H1 (cell line): ENCODE data around the gene TMEM108.

Experiments used
- CBX8 ChIP-seq: fragments of 300-800, 300-1000 bp; sonication (generic); IDR thresholded peaks from 2 replicates; pipeline ENCODE4 v1.7.1; 2016; ENCODE audit warnings: low read depth, low read length, borderline replicate concordance
- CHD2 ChIP-seq: IDR thresholded peaks from 2 replicates; pipeline ENCODE4 v1.6.1; 2012; ENCODE audit warnings: low read length, improper control_type of control experiment
- CTCF ChIP-seq, 3 experiments: IDR thresholded peaks; 1 replicate in 2 of 3; 2 replicates in 1 of 3; pipeline versions ENCODE4 v1.5.1 to v1.6.1; 2011; ENCODE audit warnings: low read length in 3 of 3, mild to moderate bottlenecking in 3 of 3, inconsistent platforms in 2 of 3, low read depth in 1 of 3, moderate library complexity in 1 of 3; ENCODE audit not compliant: insufficient read depth in 1 of 3; ENCODE audit errors: control extremely low read depth in 1 of 3
- FOSL1 ChIP-seq: IDR thresholded peaks from 2 replicates; pipeline ENCODE4 v1.6.1; 2011; ENCODE audit warnings: mild to moderate bottlenecking, low read depth, low read length, moderate library complexity; ENCODE audit not compliant: insufficient read depth
- GTF2F1 ChIP-seq: IDR thresholded peaks from 2 replicates; pipeline ENCODE4 v1.6.1; 2012; ENCODE audit warnings: low read depth, low read length, improper control_type of control experiment, borderline replicate concordance
- JUN ChIP-seq: IDR thresholded peaks from 2 replicates; pipeline ENCODE4 v1.6.1; 2011; ENCODE audit warnings: low read depth, mild to moderate bottlenecking, improper control_type of control experiment, low read length
- POU5F1 ChIP-seq: IDR thresholded peaks from 2 replicates; pipeline ENCODE4 v1.6.1; 2011; ENCODE audit warnings: low read depth, mild to moderate bottlenecking, low read length, moderate library complexity
- SP2 ChIP-seq: IDR thresholded peaks from 2 replicates; pipeline ENCODE4 v1.6.1; 2012; ENCODE audit warnings: mild to moderate bottlenecking, low read length, inconsistent platforms

GRCh38 chr3:133127381-133127780 lies 89.2 kb downstream of the TMEM108 start:
- no peak for TF ChIP-seq SP2
- TF ChIP-seq JUN = no peak
- TF ChIP-seq CBX8 = no peak
- no peak for TF ChIP-seq FOSL1
- no peak for TF ChIP-seq POU5F1
- no peak for TF ChIP-seq CTCF (IDR thresholded peaks at IDR 0.05; ENCODE audit: control extremely low read depth in 1 of 3, insufficient read depth in 1 of 3, low read depth in 1 of 3, low read length in 3 of 3)
- TF ChIP-seq CHD2 = no peak
- TF ChIP-seq GTF2F1 = no peak
